ENCODE data around the gene LRRC3C.

DNA sequence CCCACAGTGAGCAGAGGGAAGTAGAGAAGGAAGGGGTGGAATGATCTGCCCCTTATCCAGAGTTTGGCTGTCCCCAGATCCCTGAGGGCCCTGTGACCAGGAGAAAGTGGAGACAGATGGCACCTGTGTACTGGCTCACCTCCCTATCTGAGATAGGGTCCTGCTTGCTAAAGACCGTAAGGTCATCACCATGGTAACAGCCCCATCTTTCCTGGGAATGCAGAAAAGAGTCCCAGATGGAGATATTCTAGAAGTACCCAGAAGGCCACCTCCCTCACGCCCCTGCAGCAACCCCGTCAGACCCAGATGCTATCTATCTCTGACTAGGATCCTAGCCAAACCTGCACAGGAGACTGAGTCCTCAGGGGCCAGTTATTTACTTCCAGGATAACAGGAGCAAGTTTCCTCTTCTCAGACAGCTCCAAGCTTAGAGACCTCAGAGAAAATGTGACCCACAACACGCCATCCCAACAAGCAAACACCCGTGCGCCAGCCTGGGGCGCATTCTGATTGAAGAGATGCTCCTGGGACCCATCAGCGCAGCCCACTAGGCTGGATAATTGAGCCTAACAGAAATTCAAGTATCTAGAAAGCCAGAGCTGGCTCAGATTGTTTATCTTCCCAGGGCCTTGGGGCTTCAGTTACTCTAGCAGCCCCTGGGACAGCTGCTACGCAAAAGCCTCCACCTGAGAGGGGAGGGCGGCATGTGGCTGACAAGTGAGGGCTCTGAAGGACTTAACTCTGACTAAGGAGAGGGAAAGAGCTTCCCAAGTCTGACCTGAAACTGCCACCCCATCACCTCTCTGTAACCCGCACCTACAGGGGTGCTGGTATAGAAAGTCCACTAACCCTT, 2.0 kb upstream of the LRRC3C start:
- no peak for TF ChIP-seq GATA2 (IDR thresholded peaks at IDR 0.05; ENCODE audit: low read depth, low read length)
- no peak for TF ChIP-seq GATA3 (IDR thresholded peaks at IDR 0.05; ENCODE audit: low read depth, low read length)
